Inflammatory macrophage (primary cell): ENCODE results near the gene COA6.

Experiments
- DNase-seq, 2 donors: peaks; one replicate each; pipeline ENCODE4 v3.0.0-alpha.2; 2020 to 2022

The COA6 gene

DNA sequence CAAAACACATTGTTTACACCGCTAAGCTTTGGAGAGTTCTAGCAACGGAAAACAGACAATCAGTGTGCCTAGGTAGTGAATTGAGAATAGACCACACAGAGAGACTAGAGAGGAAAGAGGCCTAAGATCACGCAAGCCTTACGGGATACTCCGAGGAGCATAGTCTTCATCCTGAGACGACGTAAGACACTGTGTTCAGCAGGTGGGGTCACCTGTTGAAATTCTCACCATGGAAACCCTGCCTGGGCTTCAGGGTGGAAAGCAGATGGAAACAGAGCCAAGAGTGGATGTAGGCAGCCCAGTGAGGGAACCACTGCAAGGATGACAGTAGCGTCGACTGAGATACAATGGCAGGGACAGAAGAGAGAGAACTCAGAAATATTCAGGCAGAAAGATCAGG lies 40.2 kb downstream of the COA6 start:
- no peak for DNase-seq

DNA sequence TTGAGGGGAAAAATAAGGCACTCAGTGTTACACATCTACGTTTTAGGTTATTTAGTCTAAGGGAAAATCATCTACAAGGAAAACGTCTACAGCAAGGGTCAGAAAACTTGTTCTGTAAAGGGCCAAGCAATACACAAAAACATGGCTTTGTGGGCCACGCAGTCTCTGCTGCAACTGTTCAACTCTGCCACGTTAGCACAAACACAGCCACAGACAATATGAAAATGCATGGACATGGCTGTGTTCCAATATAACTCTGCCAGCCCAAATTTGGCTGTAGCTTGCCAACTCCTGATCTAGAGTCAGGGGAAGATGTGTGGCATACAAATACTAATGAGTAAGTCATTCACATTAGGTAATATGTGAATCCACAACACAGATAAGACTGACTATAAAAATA lies 40.7 kb downstream of the COA6 start:
- DNase-seq = no peak

DNA sequence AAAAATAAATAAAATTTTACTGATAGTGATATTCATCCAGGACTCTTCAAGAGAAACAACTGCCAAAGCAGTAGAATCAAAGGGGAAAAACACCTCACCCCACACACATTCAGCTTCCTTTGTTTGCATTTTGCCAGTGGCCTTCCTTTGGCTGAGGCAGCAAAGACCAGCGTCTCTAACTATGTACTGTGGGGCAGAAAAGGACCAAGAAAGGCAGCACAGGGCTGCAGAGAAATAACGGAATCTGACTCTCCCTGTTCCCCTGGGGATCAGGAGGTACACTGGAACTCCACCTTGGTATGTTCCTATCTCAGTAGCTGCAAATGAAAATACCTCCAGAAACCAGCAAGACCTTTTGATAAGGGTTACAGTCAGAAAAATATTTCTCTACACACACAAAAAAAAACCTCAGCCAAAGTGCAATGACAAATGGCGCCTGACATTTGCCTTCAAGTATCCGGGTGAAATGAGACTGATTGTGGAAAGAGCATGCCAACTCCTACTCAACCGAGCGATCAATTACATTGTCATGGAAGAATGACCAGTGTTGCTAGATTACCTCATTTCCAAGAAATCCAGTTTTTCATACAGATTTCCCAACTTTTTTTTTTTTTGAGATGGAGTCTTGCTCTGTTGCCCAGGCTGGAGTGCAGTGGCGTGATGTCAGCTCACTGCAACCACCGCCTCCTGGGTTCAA lies 54.8 kb downstream of the COA6 start:
- DNase-seq = no peak

DNA sequence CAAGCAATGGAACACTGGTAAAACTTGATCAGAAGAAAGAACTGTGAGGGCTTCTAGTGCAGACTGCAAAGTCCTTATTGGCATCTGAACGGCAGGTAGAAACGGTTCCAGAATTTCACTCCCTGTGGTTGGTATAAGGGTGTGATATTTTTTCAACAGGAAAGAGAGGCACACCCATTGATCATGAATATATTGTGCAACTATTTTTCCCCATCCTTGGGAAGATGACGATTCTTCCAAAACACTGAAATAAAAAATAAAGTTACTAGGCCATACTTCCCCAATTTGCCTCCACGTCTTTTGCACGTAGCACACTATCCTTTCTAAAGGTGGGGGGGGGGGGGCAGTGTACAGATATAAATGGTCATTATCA lies 56.2 kb downstream of the COA6 start:
- no peak for DNase-seq

DNA sequence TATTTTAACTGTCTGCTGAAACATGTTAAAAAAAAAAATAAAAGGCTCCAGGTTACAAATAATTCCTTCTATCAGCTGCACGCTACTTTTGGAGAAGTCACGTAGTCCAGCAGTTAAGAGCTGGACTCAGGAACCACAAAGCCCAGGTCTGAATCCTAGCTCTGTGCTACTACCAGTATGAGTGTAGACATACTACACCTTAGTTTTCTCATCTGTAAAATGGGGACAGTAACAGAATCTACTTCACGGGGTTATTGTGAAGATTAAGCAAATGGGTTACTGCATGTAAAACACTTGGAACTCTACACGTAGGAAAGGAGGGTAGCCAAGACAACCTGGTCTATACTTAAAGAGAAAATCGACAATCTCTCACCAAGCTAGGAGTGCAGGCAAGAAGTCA lies 57.4 kb downstream of the COA6 start:
- DNase-seq = no peak

DNA sequence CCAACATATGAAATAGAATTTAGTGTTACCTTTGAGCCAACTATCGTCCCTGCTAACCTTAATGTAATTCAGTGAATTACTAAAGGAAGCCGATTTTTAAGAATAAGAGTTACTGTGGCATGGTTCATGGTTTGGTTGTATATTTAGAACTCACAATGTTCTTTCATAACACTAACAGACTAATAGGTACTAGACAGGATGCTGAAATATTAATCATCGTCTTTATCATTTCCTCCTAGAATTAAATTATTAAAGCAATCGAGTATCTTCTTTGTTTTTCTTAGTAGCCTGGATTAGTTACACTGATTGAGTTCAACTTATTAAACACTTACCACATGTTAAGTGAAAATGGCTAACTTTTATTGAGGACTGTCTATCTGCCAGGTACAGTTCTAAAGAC lies 58.0 kb downstream of the COA6 start:
- DNase-seq = no peak

DNA sequence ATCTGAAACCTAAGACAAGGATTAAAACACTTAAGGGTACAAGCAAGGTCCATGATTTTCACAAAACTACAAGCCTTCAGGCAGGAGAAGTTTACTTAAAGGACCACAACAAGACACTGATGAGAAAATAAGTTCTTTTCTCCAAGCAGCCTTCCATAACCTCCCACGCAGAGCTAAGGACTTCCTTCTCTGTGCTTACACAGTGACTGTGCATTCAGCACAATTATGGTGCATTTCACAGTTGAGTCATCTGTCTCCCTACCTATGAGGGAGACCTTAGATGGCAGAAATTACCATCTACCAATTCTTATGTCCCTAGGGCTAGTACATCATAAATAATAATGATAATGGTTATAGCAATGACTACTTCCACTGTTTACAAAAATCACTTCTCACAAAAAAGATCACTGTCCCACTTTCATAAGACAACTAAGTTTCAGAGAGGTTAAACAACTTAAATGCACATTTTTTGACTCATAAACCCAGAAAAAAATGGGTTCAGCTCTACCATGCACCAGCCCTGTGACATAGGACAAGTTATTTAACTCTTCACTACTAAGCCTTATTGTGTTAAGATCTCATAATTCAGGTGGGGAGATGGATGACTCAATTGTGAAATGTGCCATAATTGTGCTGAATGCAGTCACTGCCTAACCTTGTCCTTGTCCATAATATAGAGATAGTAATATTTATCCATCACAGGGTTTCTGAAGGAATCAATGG lies 60.5 kb downstream of the COA6 start:
- peak; percentile 59 to 69 for DNase-seq
